H1 (cell line): ENCODE results near the gene P2RY1. TPM values are rescaled to one million over a fixed set of nuclear protein-coding genes. Genes with fewer than 3 reads are reported as not detected.

Experiments
- ASH2L ChIP-seq: fragments of 200-600, 300-600 bp; sonication (generic); IDR thresholded peaks from one replicate; pipeline ENCODE4 v1.7.1; 2017; ENCODE audit warnings: low read length
- ATF2 ChIP-seq: IDR thresholded peaks from 2 replicates; pipeline ENCODE4 v1.6.1; 2012; ENCODE audit warnings: low read length, inconsistent platforms
- BACH1 ChIP-seq: IDR thresholded peaks from 2 replicates; pipeline ENCODE4 v1.6.1; 2012; ENCODE audit warnings: low read length, improper control_type of control experiment
- BCL11A ChIP-seq, 2 experiments: IDR thresholded peaks; one replicate each; pipeline ENCODE4 v1.6.1; 2011; ENCODE audit warnings: low read depth in 2 of 2, low read length in 2 of 2, mild to moderate bottlenecking in 2 of 2
- CBX5 ChIP-seq: fragments of 300-800, 300-1000 bp; sonication (generic); IDR thresholded peaks from 2 replicates; pipeline ENCODE4 v1.7.1; 2016; ENCODE audit warnings: antibody characterized with exemption, low read length, low read depth
- GABPA ChIP-seq: IDR thresholded peaks from 2 replicates; pipeline ENCODE4 v1.6.1; 2011; ENCODE audit warnings: mild to moderate bottlenecking, low read length, moderate library complexity, borderline replicate concordance; ENCODE audit not compliant: insufficient read depth
- KDM5A ChIP-seq: fragments of 200-600 bp; IDR thresholded peaks from 2 replicates; pipeline ENCODE4 v1.7.1; 2012; ENCODE audit warnings: mild to moderate bottlenecking, low read length, inconsistent platforms, mixed read lengths
- MAFK ChIP-seq: IDR thresholded peaks from 2 replicates; pipeline ENCODE4 v1.6.1; 2012; ENCODE audit warnings: low read depth, mild to moderate bottlenecking, improper control_type of control experiment, low read length
- RBBP5 ChIP-seq: IDR thresholded peaks from 2 replicates; pipeline ENCODE4 v1.7.1; 2012; ENCODE audit warnings: low read depth, mild to moderate bottlenecking, inconsistent platforms, low read length, moderate library complexity, borderline replicate concordance
- RNF2 ChIP-seq: fragments of 200-900, 300-1000 bp; sonication (generic); IDR thresholded peaks from 2 replicates; pipeline ENCODE4 v1.7.1; 2016; ENCODE audit warnings: borderline replicate concordance, low read depth, mild to moderate bottlenecking, antibody characterized with exemption, low read length; ENCODE audit not compliant: poor library complexity, severe bottlenecking; ENCODE audit errors: missing control alignments
- SP1 ChIP-seq: IDR thresholded peaks from 2 replicates; pipeline ENCODE4 v1.6.1; 2011; ENCODE audit warnings: low read depth, low read length
- SP2 ChIP-seq: IDR thresholded peaks from 2 replicates; pipeline ENCODE4 v1.6.1; 2012; ENCODE audit warnings: mild to moderate bottlenecking, low read length, inconsistent platforms
- SP4 ChIP-seq: IDR thresholded peaks from 2 replicates; pipeline ENCODE4 v1.6.1; 2012; ENCODE audit warnings: low read length, inconsistent platforms
- TAF7 ChIP-seq: optimal IDR thresholded peaks from 2 replicates; pipeline ENCODE3; 2011; ENCODE audit warnings: low read depth, mild to moderate bottlenecking, inconsistent platforms, low read length, moderate library complexity, borderline replicate concordance
- polyA plus RNA-seq, 7 experiments: library from polyadenylated mRNA; depleted of rRNA in 3 of 7; stranded (reverse) in 5 of 7; unstranded in 2 of 7; fragments of >200 nt in 5 of 7; fragments of 200-250 nt in 2 of 7; gene quantifications; 1 replicate in 5 of 7; 2 replicates in 1 of 7; 4 replicates in 1 of 7; pipeline versions ENCODE4 v1.2.1 to v1.2.3, GENCODE V29; 2011 to 2013; ENCODE audit warnings: missing spikeins in 2 of 7, mixed read lengths in 2 of 7
- total RNA-seq: library from RNA; stranded (reverse); fragmentation: NEBNext Ultra II Directional; extraction: Animal tissue kit (Norgen Biotek cat#: 25700); gene quantifications from 2 replicates; pipeline ENCODE4 v1.2.1, GENCODE V29; 2021

P2RY1 gene
- total and polyA plus RNA-seq, 2 of the 8 experiments (the other 6 are each of a cell fraction or from before 2014, with no cell fraction given): 6.5 to 28.3 TPM

- TF ChIP-seq KDM5A (no peak), ASH2L (peak; percentile 93), SP2 (no peak), SP1 (no peak), TAF7 (peak; percentile 95), RNF2 (peak; percentile 28), BACH1 (no peak), ATF2 (no peak), GABPA (no peak), CBX5 (no peak), RBBP5 (peak; percentile 81; the same call in 1 of the 2 replicates), SP4 (no peak), MAFK (no peak), BCL11A (IDR thresholded peaks at IDR 0.05; ENCODE audit: low read depth in 2 of 2, low read length in 2 of 2) (no peak)
Measured at GRCh38 chr3:152834776-152835600, at the start of gene P2RY1 (continued).
